ENCODE measurements around the gene MYBPC3. TPM values are rescaled to one million over a fixed set of nuclear protein-coding genes. Genes with fewer than 3 reads are reported as not detected.
"Not testable (repeated sequence)": the region's sequence is repeated elsewhere in the genome, so short reads cannot be mapped to it uniquely, and the experiment has no call there.

MYBPC3 gene
- polyA plus RNA-seq, 4 donors: 0.04 to 0.13 (median 0.11) TPM

GRCh38 chr11:47327025-47327424, 25.5 kb downstream of the MYBPC3 start:
- DNase-seq (ENCODE audit: low read depth in 4 of 4, low spot score in 3 of 4): no peak

- no peak for DNase-seq (ENCODE audit: low read depth in 4 of 4, low spot score in 3 of 4)
These were observed 26.3 kb downstream of the MYBPC3 start for GRCh38 chr11:47326198-47326597.

- DNase-seq (ENCODE audit: low read depth in 4 of 4, low spot score in 3 of 4): no peak
These were observed 27.0 kb downstream of the MYBPC3 start for GRCh38 chr11:47325271-47326041.

GRCh38 chr11:47324520-47324919, 28.0 kb downstream of the MYBPC3 start:
- DNase-seq (ENCODE audit: low read depth in 4 of 4, low spot score in 3 of 4): no peak

- no peak for DNase-seq (ENCODE audit: low read depth in 4 of 4, low spot score in 3 of 4)
These were observed 34.3 kb downstream of the MYBPC3 start for GRCh38 chr11:47318166-47318565.

- DNase-seq (ENCODE audit: low read depth in 4 of 4, low spot score in 3 of 4): no peak
These were observed 35.3 kb downstream of the MYBPC3 start for GRCh38 chr11:47317064-47317828.

GRCh38 chr11:47316501-47316900, 36.0 kb downstream of the MYBPC3 start:
- not testable (repeated sequence) for DNase-seq (ENCODE audit: low read depth in 4 of 4, low spot score in 3 of 4)

- no peak for DNase-seq (ENCODE audit: low read depth in 4 of 4, low spot score in 3 of 4)
These were observed 37.5 kb downstream of the MYBPC3 start for GRCh38 chr11:47314992-47315391.

GRCh38 chr11:47308050-47308823, 44.3 kb downstream of the MYBPC3 start:
- no peak for DNase-seq (ENCODE audit: low read depth in 4 of 4, low spot score in 3 of 4)

GRCh38 chr11:47306484-47306844, 46.0 kb downstream of the MYBPC3 start:
- DNase-seq (ENCODE audit: low read depth in 4 of 4, low spot score in 3 of 4): no peak

- DNase-seq (ENCODE audit: low read depth in 4 of 4, low spot score in 3 of 4): no peak
These were observed 46.6 kb downstream of the MYBPC3 start for GRCh38 chr11:47305734-47306483.

GRCh38 chr11:47302853-47303252, 49.6 kb downstream of the MYBPC3 start:
- DNase-seq (ENCODE audit: low read depth in 4 of 4, low spot score in 3 of 4): no peak

- no peak for DNase-seq (ENCODE audit: low read depth in 4 of 4, low spot score in 3 of 4)
These were observed 53.4 kb downstream of the MYBPC3 start for GRCh38 chr11:47299078-47299477.

GRCh38 chr11:47296045-47296444, 56.5 kb downstream of the MYBPC3 start:
- no peak for DNase-seq (ENCODE audit: low read depth in 4 of 4, low spot score in 3 of 4)

- no peak for DNase-seq (ENCODE audit: low read depth in 4 of 4, low spot score in 3 of 4)
These were observed 57.1 kb downstream of the MYBPC3 start for GRCh38 chr11:47295385-47295784.

- DNase-seq (ENCODE audit: low read depth in 4 of 4, low spot score in 3 of 4): no peak
These were observed 62.6 kb downstream of the MYBPC3 start for GRCh38 chr11:47289856-47290255.

GRCh38 chr11:47288066-47288465, 64.4 kb downstream of the MYBPC3 start:
- no peak for DNase-seq (ENCODE audit: low read depth in 4 of 4, low spot score in 3 of 4)

- no peak for DNase-seq (ENCODE audit: low read depth in 4 of 4, low spot score in 3 of 4)
These were observed 66.3 kb downstream of the MYBPC3 start for GRCh38 chr11:47285969-47286770.

GRCh38 chr11:47284151-47284550, 68.4 kb downstream of the MYBPC3 start:
- no peak for DNase-seq (ENCODE audit: low read depth in 4 of 4, low spot score in 3 of 4)

GRCh38 chr11:47282462-47282861, 70.0 kb downstream of the MYBPC3 start:
- DNase-seq (ENCODE audit: low read depth in 4 of 4, low spot score in 3 of 4): no peak

Measured in right renal pelvis (tissue), 4 donors.